C1 segment of cervical spinal cord (tissue), 14 donors: ENCODE data around the gene ZNG1C.
"Not testable (repeated sequence)": the region's sequence is repeated elsewhere in the genome, so short reads cannot be mapped to it uniquely, and the experiment has no call there.

Source experiments
- DNase-seq, 14 donors: peaks; one replicate each; lab custom pipeline; 2025; lab: John Stamatoyannopoulos, UW

Gene ZNG1C

DNA sequence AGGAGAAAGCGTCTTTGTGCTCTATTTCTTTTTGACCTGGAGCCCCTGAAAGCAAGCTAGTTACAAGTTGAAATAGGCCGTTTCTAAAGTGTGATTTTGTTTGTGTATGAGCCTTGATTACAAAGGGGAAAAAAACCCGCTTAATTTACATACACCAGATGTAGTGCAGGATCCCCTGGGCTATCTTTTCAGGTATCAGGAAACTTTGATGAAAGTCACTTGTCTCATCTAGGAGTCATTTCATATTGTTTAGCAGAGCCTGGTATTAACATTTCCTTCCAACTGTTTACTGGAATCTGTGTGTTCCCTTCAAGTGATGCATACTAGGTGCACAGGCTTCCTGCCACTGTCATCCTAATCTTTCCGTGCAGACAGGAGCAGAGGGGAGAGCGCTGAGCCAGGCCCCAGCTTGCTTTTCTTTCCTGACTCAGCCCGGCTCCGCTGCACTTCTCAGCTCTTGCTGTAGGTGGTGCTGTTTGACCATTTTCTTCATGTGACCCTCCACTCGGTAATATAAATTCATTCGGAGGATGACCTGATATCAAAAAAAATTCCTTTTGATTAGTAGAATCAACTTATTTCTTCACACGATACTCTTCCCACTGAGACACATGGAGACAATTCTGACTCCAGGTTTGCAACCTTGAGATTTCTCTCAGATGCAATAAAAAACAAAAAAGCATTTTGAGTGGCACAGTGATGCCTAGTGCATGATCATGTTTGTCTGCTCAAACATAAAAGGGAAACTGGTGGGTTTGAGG lies 100.7 kb downstream of the ZNG1C start:
- DNase-seq = not testable (repeated sequence)

DNA sequence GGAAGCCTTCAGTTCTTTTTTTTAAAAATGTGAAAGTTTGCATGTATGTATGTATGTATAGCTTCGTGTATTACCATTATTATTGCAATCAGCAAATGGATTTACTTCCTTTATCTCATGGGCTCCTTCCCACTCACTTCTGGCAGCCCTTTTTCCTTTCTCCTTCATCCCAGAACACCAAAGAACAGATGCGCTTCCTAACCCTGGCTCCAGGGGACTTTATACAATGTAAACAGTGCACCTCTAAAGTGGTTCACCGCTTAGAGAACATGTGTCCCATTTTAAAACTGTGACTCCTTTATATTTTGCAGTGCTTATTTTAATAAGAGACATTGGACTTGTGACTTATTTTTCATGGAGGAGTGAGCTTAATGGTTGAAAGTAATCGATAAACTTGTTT lies 101.5 kb downstream of the ZNG1C start:
- not testable (repeated sequence) for DNase-seq

DNA sequence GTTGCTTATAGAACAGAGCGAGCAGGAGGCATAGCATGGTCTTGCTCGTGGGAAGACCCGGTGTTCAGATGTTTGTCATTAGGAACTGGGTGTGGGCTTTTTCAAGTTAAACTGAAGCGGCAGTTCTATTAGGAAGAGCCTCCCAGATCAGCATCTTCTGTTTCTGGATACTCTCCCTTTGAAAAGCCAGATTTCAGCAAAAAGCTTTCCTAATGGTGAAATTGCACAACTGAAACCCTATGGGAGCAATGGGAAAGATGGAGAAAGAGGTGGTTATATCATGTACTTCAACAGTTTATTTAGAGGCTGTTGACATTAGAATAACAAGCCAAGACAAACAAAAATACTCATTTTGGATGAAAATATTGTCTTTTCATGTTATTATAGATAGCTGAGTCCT lies 102.2 kb downstream of the ZNG1C start:
- not testable (repeated sequence) for DNase-seq
